GM18909 (cell line): ENCODE data around the gene AP4B1.

Source experiments
- ATAC-seq: cut with Tn5 transposase; IDR thresholded peaks from one replicate; pipeline ENCODE4 v1.9.1; 2021; ENCODE audit warnings: mild to moderate bottlenecking; ENCODE audit not compliant: unreplicated experiment, poor library complexity

The AP4B1 gene

DNA sequence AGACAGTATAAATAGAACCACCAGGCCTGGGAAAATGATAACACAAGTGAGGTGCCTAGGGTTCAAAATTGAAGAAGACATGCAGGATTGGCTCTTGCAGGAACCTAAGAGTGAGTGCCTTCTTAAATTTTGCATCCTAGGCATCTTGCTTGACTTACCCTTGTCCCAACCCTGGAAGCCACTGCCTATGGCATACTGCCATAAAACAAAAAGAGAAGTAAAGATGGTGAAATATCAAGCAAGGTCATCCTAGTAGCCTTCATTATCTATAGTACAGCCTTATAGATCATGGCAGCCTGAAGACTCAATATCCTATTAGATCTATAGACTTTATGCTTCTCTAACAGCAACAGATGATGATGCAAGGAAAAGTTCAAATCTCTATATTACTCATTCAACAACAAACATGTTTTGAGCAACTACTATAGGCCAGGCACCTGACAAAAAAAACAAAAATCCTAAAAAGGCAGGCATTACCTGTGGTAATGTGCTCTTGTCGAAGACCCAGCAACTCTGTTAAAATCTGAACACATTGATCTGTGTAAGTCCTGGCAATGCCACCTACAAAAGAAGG, 6.3 kb downstream of the AP4B1 start:
- no peak for ATAC-seq

DNA sequence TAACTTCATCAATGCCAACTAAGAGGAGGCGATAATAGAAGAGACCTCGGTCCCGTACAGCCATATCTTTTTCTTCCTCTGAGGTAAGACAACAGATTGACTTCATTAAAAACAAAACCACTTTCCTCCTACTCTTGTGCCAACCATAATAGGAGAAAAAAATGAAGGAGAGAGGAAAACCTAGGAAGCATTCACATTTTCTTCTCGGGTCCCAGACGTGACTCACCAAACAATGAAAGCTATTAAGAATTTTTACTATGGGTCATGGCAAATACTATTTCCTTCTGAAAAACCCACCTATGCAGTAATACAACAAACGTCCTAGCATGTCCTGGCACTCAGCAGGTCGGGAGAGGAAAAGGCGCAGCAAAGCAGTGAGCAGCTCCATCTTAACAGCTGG, 8.6 kb downstream of the AP4B1 start:
- ATAC-seq = no peak

DNA sequence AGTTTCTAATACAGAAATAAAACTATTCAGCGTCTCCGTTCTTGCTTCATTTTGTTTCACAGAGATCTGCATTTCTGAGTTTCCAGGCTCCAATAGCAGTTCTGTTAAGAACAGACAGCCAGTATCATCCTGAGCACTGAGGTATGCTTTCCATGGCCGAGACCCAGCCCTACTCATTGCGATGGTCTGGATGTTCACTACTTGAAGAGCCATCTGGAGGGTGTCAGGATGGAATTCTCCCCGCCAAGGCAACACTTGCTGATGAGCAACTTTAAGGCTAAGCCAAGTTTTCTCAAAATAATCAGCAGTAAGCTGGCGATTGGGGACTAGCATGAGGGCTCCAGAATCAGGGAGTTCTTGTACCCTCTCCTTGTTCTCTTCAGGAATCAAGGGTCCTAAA, 9.5 kb downstream of the AP4B1 start:
- no peak for ATAC-seq

DNA sequence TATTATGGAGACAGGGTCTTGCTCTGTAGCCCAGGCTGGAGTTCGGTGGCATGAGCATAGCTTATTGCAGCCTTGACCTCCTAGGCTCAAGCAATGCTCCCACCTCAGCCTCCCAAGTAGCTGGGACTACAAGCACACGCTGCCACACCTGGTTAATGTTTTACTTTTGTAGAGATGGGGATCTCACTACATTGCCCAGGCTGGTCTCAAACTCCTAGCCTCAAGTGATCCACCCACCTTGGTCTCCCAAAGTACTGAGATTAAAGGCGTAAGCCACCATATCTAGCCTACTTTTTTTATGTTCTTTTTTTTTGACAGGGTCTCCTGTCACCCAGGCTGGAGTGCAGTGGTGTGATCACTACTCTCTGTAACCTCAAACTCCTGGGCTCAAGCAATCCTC, 11.3 kb downstream of the AP4B1 start:
- ATAC-seq = no peak

DNA sequence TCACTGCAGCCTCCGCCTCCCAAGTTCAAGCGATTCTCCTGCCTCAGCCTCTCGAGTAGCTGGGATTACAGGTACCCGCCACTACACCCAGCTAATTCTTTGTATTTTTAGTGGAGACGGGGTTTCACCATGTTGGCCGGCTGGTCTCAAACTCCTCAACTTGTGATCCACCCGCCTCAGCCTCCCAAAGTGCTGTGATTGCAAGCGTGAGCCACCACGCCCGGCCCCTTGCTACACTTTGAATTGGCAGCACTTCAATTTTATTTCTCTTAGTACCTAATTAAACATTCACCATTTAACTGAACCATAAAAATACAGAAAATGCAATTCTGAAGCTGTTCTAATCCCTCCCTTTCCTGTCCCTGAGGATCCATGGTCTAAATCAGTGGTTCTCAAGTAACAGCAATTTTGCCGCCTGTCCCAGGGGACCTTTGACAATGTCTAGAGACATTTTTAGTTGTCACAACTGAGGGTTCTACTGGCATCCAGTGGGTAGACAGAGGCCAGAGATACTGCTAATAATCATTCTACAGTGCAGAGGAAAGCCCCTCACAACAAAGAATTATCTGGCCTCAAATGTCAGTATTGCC, 12.9 kb downstream of the AP4B1 start:
- ATAC-seq = no peak

DNA sequence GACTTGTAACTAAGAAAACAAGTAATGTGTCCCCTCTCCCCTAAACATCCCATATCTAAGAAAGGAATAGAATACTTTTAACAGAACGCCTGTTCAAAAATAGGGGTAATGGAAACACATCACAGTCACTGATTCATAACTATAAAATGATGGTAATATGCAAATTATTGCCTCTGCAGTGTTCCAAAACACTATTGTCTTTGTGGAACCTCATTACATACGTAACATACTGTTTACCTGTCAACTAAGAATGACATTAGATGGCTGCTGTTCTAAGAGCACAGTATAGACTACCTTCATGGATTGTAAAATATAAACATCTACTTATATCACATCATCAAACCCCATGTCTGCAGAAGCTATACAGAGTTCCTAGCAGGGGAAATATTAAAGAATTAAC, 13.8 kb downstream of the AP4B1 start:
- ATAC-seq = no peak

DNA sequence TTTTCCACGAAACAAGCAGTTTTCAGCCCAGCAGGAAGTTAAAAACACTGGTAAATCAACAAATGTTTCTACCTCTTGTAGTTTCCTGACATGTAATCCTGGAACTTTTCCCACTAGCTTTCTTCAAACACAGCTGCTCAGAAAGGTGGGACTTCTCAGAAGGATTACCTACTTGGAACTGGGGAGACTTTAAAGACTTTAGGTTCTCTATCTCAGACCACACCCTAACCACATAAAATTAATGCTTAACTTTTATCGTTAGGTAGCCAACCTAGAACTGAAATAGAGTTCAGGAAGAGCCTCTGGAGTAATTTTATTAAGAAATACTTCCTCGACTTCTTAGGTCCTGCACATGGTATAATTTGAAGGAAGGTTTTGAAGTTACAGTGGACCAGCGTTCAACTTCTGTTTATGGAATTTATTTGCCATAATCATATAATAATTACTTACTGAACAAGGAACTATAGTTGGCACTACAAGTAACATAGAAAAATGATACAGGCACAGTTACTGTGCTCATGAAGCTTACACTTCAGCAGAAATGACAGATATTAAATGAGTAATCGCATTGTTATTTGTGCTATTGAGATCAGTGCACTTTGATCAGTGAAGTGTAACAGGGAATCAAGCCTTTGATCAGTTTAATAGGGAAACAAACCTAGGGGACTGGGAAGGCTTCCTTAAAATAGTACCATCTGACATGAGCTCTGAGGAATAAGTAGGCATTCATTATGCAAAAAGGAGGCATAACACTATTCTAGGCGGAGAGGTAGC, 17.0 kb downstream of the AP4B1 start, which contains the start of gene BCL2L15:
Gene BCL2L15 (minus strand): TSS at position 180 of the 774 bp plus-strand sequence. CDS start 206 bp downstream, outside the sequence.
- ATAC-seq = peak; percentile 53

DNA sequence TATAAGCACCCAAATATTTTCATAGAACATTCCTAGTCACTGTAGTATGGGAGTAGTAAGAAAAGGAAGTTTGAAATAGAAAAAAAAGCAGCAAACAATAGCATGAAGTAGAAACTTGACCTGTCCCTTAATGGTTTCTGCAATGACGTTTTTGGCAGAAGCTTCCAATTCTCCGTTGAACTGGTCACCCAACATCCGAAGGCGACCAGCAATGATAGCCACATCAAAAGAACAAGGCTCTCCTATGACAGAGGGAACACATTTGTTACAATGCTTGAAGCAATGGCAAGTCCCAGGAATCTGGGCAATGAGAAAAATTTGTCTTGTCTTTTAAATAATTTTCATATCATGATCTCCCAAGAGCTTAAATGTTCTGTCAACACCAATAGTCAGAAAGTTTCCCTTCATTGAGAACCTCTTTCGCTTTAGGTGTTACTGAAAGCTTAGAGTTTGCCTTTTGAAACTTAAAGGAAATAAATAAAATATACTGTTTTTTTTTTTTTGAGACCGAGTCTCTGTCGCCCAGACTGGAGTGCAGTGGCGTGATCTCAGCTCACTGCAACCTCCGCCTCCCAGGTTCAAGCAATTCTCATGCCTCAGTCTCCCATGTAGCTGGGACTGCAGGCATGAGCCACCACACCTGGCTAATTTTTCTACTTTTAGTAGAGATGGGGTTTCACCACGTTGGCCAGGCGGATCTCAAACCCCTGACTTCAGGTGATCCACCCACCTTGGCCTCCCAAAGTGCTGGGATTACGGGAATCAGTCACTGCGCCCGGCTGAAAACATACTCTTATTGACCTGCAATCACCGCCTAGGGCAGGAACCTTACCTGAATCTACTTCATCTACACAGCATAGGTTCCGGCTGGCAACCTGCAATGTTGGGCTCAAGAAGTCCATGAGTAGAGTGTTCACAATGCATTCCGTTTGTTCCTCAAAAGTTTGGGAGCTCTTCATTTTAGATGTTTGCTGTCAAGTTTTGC, 17.9 kb downstream of the AP4B1 start:
- ATAC-seq = no peak

DNA sequence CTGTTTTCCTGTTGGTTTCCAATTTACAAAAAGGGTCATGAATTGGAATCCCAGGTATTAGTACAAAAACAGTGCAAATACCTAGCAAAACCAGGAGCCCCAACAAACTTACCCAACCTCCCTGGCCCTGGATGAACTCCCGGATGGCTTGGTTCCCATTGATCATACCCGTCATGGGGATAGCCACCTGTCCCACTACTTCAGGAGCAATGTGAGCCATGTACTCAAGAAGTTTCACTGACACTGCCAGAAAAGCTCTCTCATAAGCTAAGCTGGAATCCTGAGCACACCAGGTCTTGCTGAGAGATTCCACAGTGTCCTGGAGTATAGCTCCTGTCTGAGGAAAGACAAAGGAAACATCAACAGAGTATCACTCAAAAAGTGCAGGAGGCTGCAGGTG, 22.9 kb downstream of the AP4B1 start:
- no peak for ATAC-seq

DNA sequence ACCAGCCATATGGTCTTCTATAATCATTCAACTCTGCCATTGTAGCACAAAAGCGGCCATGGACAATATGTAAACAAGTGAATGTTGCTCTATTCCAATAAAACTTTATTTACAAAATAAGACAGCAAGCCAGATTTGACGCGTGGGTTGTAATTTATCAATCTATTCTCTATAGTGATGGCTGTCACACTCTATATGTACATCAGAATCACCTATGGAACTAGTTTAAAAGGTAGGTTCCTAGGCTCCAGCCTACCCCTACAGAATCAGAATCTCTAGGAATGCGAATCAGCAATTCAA, 24.9 kb downstream of the AP4B1 start:
- no peak for ATAC-seq

DNA sequence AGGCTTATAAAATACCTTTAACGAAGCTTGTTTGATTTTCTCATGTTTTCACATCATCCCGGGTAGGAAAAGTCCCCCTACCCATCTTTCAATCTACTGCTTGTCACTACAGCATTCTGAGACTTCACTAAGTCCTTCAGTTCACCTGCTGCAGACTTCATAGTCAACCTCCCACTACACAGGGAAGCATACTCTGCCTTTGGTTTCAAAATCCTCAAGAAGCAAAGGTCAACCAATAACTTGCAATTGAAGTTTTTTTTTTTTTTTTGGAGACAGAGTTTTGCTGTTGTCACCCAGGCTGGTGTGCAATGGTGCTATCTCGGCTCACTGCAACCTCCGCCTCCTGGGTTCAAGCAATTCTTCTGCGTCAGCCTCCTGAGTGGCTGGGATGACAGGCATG, 28.4 kb downstream of the AP4B1 start:
- no peak for ATAC-seq

DNA sequence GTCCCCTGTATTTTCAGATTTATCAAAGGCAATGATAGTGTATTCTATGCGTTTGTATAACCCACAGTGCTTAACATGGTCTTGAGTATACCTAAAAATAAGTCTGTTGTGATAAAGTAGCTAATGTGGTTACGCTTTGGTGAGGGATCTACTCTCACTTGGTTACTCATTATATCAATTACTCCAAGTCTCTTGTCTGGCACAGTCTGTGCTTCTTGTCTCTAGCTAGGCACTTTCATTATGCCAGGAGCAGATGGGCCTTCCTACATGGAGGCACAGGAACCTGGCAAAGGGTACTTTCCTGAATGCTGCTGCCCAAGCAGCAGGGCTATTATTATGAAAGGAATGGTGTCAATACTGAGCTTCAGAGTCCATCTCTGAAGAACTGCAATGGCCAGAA, 28.9 kb downstream of the AP4B1 start:
- peak; percentile 56 for ATAC-seq

DNA sequence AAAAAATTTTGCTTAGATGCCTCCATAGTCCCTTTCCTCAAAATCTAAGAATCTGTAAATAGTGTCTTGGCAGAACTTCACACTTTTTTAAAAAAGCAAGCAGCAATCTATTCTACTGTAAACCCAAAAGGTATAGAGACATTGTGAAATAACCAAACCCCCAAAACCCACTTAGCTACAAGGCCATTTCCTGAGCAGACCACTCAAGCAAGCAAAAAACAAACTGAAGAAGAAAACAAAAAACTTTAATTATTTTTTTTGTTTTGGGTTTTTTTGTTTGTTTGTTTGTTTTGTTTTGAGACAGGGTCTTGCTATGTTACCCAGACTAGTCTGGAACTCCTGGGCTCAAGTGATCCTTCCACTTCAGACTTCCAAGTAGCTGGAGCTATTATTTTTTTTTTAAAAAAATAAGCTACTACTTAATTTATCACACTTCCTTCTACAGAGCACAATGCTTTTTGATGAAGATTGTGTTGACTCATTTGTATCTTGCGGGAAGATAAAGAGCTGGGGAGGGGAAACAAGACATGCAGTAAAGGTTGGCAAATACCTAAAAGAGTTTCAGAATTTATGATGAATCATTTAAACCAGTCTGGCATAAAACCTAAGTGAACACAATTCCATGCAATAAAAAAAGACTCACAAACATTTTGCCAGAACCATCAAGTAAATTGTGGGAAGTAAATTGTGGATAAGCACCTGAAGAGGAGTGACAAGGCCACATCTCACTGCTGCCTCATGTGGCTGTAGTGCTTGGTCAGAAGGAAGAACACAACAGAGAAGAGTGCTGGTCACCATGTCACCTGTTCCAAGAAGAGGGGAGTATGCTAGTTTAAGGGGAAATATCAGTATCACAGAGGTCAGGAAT, 30.4 kb downstream of the AP4B1 start:
- peak; percentile 27 for ATAC-seq

DNA sequence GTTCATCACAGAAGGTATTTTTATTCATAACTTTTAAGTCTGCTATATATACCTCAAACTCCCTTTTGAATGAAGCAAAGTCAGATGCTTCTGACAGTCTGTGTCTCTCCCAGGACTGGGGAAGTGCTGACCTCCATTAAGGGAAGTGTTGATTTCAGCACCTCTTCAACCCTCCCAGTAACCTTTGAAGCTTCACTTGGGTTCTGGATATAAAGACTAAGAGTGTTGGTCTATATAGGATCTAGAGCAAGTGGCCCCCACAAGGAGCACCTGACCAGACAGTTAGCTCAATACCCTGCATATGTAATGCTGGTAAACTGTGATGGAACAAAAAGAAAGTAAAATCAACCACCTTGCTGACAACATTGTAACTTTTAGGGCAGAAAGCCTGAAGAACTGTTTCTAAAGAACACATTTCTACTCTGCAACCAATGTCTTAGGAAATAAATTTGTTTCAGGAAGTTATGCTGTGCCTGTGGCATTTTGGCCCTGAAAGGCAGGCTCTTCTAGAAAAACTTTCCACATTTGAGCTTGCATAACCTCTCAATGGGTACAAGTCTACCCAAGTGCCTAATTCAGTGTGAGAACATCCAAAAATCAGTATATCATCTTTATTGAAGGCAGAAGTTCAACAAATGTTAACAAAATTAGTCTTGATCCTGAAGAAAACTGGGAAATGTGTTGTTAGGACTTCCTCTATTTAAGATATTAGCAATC, 32.2 kb downstream of the AP4B1 start:
- peak; percentile 10 for ATAC-seq

DNA sequence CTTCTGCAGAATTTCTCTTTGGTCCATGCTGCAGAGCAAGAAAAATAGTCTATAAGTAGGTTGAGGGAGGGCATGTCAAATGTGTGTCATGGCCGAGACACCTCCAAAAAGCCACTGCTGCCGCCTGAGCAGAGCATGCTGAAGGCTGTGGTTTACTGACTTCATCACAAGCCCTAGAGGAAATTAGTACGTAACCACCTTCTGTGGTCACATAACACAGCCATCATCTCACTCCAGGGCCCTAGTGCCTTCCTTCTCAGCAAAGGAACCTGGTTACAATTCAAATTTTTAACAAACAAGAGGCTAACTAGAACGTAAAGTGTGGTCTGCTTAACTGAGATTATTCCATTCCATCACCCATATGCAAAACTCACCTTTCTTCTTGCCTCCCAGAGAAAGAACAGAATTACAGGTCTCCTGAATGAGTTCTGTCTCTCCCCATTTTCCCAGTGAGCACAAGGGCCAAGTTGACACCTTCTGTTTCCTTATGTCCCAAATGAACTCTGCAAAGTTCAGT, 32.9 kb downstream of the AP4B1 start, which contains the start of gene PTPN22:
Gene PTPN22 (minus strand): TSS at position 116 of the 517 bp plus-strand sequence.
- peak; percentile 88 for ATAC-seq

DNA sequence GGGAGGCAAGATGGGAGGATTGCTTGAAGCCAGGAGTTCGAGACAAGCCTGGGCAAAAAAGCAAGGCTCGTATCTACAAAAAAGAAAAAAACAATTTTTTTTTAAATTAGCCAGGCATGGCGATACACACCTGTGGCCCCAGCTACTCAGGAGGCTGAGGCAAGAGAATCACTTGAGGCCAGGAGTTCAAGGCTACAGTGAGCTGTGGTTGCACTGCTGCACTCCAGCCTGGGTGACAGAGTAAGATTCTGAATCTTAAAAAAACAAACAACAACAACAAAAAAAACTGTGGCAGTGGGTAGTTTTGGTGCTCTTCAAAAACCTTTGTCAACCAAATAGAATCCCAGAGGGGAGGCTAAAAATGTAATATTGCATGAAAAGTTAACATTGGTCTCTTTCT, 33.8 kb downstream of the AP4B1 start:
- ATAC-seq = no peak

DNA sequence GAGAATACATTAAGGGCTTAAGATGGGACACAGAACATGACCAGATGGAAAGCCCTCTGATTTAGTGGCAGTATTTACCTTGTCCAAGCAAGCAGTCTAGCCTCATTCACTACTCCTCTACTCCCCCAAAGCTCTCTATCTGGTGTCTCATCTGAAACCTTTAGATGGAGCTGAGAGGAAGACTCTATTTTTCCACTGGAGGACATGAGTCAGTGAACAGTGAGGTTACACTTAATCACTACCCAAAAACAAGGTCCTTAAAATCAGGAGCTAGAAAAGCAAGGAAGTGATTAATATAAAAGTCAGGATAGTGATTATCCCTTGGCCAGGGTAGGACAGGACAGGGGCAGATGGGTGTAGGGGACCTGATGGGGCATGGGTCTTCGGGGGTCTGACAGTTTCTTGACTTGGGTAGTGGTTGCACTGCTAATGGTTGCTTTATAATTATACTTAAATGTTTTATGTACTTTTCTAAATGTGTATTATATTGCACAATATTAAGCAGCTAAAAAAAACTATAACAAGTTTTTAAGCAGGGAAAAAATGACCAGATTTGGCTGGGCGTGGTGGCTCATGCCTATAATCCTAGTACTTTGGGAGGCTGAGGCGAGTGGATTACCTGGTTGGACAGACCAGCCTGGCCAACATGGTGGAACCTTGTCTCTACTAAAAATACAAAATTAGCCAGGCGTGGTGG, 36.1 kb downstream of the AP4B1 start:
- no peak for ATAC-seq

DNA sequence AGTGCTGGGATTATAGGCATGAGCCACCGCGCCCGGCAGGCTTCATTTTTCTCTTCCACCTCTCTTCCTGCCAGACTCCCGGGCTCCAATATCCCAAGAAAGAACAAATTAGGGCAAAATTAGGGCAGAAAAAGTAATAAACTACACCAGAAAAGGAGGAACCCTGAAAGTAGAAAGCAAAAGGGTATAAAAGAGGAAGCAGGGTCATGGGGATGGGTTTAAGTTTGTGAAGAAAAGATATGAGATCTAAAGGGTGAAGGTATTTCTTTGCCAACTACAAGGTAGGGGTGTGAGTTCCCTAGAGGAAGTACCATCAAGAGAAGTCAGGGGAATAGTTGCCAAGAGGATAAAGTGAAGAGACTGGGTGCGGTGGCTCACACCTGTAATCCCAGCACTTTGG, 43.0 kb downstream of the AP4B1 start:
- no peak for ATAC-seq
